HPDE6-E6E7 (cell line): Measurements from ENCODE around the gene DRD1.
"Not testable (repeated sequence)": the region's sequence is repeated elsewhere in the genome, so short reads cannot be mapped to it uniquely, and the experiment has no call there.

Experiments
- DNase-seq: peaks from one replicate; pipeline ENCODE4 v3.0.0; 2011; ENCODE audit warnings: missing footprints; ENCODE audit errors: extremely low spot score

Gene DRD1

DNA sequence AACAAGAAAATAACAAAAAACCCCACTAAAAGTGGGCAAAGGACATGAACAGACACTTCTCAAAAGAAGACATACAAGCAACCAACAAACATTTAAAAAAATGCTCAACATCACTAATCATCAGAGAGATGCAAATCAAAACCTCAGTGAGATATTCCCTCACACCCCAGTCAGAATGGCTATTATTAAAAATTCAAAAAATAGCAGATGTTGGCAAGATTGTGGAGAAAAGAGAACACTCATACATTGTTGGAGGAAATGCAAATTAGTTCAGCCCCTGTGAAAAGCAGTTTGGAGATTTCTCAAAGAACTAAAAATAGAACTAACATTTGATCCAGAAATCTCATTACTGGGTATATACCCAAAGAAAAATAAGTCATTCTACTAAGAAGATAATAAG, 19.4 kb downstream of the DRD1 start:
- not testable (repeated sequence) for DNase-seq

DNA sequence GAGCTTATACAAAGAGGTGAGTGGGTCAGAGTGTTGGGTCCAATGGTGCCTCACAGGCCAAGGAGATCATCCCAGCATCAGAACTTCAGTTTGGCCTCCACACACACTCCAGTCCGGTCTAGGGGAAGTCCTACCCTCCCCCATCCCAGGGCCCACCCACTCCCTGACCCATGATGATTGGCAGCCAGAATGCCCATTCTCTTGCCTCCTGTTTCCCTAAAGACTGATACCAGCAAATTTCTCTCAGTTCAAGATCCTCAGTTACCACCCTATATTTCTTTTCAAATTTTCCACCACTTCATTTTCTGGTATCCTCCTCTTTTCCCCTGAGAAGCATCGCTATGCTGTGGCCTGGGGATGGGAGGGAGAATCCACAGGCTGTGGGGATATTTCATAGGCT, 21.9 kb downstream of the DRD1 start:
- DNase-seq: no peak

DNA sequence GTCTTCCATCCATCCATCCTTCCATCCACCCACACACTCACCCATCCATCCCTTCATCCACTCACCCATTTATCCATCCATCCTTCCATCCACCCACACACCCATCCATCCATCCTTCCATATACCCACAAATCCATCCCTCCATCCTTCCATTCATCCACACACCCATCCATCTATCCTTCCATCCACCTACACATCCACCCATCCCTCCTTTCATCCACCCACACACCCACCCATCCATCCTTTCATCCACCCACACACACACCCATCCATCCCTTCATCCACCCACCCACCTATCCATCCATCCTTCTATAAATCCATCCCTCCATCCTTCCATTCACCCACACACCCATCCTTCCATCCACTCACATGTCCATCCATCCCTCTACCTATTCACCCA, 23.6 kb downstream of the DRD1 start:
- DNase-seq: no peak

DNA sequence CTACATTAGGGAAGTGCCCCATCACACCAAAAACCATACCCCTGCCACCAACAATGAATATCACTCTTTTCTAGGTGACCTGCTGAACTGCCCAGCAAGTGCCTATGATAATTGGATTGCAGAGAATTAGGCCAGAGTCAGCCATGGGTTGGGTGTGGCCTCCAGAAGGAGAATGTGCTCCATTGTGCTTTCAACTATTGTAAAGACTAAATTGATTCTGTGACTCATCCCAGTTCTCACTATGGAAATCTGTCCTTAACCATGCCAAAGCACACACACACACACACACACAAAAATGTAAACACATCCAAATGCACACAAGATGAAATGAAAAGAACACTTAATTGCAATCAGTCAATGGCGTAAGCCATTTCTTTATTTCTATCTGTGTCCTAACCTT, 25.7 kb downstream of the DRD1 start:
- no peak for DNase-seq

DNA sequence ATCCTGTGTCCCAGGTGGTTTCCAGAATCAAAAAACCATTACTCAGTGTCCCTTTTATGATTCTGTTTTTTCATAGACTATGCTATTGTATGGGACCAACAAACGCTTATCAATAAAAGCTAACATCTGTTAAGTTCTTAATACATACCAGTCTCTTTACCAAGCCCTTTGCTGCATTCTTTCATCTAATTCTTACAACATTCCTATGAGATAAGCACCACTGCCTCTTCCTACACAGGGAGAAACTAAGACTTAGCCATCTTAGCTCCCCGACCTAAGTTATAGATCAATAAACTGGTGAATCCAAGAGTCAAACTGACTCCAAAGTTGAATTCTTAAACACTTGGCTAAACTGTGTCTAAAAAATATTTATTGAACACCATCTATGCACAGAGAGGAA, 26.6 kb downstream of the DRD1 start:
- DNase-seq: no peak

DNA sequence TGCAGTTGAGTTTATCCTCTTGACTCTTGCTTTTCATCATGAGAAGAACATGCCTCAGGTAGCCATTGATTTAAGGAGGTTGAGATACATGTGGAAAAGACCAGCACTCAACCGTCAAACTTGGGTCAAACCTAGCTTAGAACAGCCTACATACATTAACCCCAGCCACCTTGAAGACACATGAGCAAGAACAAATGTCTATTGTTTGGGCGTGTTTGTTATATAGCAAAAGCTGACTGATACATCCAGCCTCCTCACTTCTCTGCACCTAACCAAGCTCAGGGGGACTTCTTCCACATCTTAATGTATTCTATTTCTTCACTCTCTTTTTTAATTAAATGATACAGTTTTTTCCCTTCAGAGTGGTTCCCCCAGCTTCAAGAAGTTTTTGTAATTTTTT, 28.7 kb downstream of the DRD1 start:
- DNase-seq: no peak

DNA sequence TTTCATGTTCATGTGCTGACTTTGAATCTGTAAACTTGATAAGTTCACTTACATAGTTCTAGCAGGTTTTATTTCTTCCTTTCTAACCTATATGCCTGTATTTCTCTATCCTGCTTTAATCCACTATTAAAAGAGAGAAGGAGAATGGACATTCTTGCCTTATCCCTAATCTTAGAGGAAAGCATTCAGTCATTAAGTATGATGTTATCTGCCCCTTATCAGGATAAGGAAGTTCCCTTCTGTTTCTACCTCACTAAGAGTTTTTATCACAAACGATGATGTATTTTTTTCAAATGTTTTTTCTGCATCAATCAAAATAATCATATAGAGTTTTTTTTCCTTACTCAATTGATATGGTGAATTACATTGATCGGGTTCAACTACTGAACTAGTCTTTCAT, 33.1 kb downstream of the DRD1 start:
- DNase-seq: no peak

DNA sequence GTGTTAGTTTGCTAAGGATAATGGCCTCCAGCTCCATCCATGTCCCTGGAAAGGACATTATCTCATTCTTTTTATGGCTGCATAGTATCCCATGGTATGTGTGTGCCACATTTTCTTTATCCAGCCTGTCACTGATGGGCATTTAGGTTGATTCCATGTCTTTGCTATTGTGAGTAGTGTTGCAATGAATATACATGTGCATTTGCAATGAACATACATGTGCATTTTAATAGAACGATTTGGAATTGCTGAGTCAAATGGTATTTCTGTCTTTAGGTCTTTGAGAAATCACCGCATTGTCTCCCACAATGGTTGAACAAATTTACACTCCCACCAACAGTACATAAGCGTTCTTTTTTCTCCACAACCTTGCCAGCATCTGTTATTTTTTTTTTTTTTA, 37.7 kb downstream of the DRD1 start:
- no peak for DNase-seq

DNA sequence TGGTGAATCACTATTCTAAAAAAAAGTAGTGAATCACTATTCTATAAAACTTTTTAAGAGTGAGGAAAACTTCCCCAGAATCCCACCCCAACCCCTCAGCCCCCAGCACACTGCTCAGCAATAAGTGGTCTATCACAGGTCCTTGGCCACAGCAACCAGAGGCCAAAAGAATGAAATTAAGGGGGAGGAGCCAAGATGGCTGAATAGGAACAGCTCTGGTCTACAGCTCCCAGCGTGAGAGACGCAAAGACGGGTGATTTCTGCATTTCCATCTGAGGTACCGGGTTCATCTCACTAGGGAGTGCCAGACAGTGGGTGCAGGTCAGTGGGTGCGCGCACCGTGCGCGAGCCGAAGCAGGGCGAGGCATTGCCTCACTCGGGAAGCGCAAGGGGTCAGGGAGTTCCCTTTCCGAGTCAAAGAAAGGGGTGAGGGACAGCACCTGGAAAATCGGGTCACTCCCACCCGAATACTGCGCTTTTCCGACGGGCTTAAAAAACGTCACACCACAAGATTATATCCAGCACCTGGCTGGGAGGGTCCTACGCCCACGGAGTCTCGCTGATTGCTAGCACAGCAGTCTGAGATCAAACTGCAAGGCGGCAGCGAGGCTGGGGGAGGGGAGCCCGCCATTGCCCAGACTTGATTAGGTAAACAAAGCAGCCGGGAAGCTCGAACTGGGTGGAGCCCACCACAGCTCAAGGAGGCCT, 46.2 kb downstream of the DRD1 start:
- DNase-seq: not testable (repeated sequence)

DNA sequence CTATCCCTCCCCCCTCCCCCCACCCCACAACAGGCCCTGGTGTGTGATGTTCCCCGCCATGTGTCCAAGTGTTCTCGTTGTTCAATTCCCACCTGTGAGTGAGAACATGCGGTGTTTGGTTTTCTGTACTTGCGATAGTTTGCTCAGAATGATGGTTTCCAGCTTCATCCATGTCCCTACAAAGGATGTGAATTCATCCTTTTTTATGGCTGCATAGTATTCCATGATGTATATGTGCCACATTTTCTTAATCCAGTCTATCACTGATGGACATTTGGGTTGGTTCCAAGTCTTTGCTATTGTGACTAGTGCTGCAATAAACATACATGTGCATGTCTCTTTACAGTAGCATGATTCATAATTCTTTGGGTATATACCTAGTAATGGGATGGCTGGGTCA, 48.6 kb downstream of the DRD1 start:
- DNase-seq: not testable (repeated sequence)

DNA sequence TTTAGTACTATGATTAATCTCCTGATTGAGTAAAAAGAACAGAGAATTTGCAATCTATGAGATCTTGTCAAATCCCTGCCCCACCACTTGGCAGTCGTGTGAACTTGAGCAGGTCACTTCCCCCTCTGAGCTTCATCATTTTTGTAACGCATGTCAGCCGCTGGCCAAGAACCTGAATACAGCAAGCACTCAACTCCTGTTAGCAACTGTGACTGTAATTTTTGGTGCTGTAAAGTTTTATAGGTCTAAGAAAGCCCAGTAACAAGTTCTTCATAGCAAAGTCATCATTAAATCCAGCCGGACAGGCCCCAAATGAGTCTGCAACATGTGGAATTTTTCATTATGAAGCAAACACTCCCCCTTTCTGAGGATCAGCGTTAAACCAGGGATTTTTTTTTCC, 49.4 kb downstream of the DRD1 start:
- DNase-seq: no peak

DNA sequence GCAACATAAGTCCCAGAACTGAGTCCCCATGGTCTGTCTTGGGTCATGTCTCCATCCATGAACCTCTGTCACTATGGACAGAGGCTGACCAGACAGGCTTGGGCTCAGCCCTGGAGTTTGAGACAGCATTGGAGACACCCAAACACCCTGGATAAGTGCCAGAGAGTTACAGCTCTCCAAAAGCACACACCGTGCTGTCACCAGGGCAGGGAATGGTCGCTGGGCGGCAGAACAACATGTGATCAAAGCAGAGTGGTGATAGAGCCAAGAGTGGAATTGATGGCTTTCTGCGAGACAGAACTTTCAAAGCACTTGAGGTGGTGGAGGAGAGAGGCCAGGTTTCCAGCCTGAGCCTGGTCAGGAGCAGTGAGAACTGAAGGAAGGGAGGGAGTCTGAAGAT, 50.1 kb downstream of the DRD1 start:
- DNase-seq: no peak

DNA sequence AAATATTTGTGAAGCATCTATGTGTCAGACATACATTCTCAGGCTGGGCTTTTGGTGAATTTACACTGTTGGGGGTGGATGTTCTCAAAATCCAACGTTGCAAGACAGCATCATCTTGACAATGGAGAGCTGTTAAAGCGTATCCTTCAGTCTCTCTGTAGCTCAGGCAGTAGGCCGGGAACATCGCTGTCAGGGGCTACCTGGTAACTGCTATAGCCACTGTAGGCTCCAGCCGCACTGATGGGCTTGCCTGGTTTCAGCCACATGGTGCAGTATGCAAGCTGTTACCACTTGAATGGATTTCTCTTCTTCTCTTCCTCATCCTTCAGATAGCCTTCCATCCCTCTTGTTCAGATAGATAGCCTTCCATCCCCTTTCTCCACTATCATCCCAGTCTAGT, 51.7 kb downstream of the DRD1 start:
- no peak for DNase-seq

DNA sequence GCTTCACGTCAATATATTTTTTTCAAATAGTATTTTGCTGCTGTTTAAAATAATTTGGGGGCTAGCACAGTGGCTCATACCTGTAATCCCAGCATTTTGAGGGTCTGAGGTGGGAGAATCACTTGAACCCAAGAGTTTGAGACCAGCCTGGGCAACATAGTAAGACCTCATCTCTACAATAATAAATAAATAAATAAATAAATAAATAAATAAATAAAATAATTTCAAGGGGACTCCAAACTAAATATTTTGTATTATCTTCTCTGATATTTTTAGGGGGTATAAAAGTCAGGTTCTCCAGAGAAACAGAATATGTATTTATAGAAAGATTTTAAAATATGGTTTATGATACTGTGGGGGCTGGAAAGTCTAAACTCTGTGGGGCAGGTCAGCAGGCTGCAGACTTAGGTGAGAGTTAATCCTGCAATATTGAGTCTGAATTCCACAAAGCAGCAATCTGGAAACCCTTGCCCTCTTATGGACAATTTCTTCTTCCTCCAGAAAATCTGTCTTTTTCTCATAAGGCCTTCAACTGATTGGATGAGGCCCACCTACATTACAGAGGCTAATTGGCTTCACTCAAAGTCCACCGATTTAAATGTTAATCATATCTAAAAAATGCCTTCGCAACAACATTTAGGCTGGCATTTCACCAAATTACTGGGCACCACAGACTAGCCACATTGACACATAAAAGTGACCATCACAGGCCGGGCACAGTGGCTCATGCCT, 53.5 kb downstream of the DRD1 start:
- DNase-seq: no peak
